K562 (cell line): ENCODE data around the gene ZNF267. TPM values are rescaled to one million over a fixed set of nuclear protein-coding genes. Genes with fewer than 3 reads are reported as not detected.

Experiments used
- CTCF ChIP-seq, 3 experiments: IDR thresholded peaks in 2 of 3; conservative IDR thresholded peaks in 1 of 3; 2 replicates each; pipeline ENCODE4 v1.5.1; 2011 to 2012; ENCODE audit warnings: low read length in 3 of 3, mild to moderate bottlenecking in 3 of 3, control low read depth in 2 of 3, improper control_type of control experiment in 1 of 3, inconsistent platforms in 1 of 3, low read depth in 1 of 3, mixed read lengths in 1 of 3, moderate library complexity in 1 of 3; ENCODE audit not compliant: insufficient read depth in 2 of 3
- HMG20B ChIP-seq: fragments of 250-450 bp; sonication (Bioruptor Pico); IDR thresholded peaks from 2 replicates; pipeline ENCODE4 v1.5.0; 2021; ENCODE audit warnings: mild to moderate bottlenecking
- NR2C2 ChIP-seq, 2 experiments: fragments of 200-800 bp in 1 of 2; sonication (Bioruptor generic) in 1 of 2; sonication (generic) in 1 of 2; formaldehyde crosslinking in 1 of 2; IDR thresholded peaks; 2 replicates each; pipeline versions ENCODE4 v1.6.1 to v1.8.0; 2016 to 2022; ENCODE audit warnings: mild to moderate bottlenecking in 1 of 2, missing compliant biosample characterization in 1 of 2, missing genetic modification characterization in 1 of 2, missing genetic modification reagents in 1 of 2
- RAD21 ChIP-seq, 2 experiments: fragments of 250-450 bp in 1 of 2; fragments of 450-650 bp in 1 of 2; sonication (Bioruptor Pico) in 1 of 2; formaldehyde crosslinking in 1 of 2; IDR thresholded peaks in 1 of 2; conservative IDR thresholded peaks in 1 of 2; 2 replicates each; pipeline versions ENCODE4 v1.4.0 to v1.8.0; 2020 to 2022; ENCODE audit warnings: mild to moderate bottlenecking in 2 of 2, moderate library complexity in 1 of 2
- SLC30A9 ChIP-seq: fragments of 250-450 bp; sonication (Bioruptor Pico); IDR thresholded peaks from 2 replicates; pipeline ENCODE4 v1.8.0; 2022; ENCODE audit warnings: mild to moderate bottlenecking, moderate library complexity
- SMC3 ChIP-seq: conservative IDR thresholded peaks from 2 replicates; pipeline ENCODE4 v1.6.1; 2011; ENCODE audit warnings: low read depth, low read length, improper control_type of control experiment; ENCODE audit not compliant: insufficient read depth
- SP2 ChIP-seq: IDR thresholded peaks from 2 replicates; pipeline ENCODE4 v1.6.1; 2011; ENCODE audit warnings: mild to moderate bottlenecking, low read depth, low read length, moderate library complexity; ENCODE audit not compliant: poor library complexity, severe bottlenecking; ENCODE audit errors: extremely low read depth
- ZNF584 ChIP-seq: fragments of 200-800 bp; sonication (Bioruptor generic); IDR thresholded peaks from 2 replicates; pipeline ENCODE4 v1.6.1; 2016; ENCODE audit warnings: low read depth, mild to moderate bottlenecking, missing genetic modification characterization, missing compliant biosample characterization
- ZNF699 ChIP-seq: fragments of 250-450 bp; sonication (Bioruptor Pico); IDR thresholded peaks from 2 replicates; pipeline ENCODE4 v1.8.0; 2021; ENCODE audit warnings: mild to moderate bottlenecking, moderate library complexity; ENCODE audit not compliant: insufficient replicate concordance
- polyA plus RNA-seq, 8 experiments: library from polyadenylated mRNA; depleted of rRNA in 4 of 8; stranded (reverse) in 5 of 8; unstranded in 3 of 8; fragments of >200 nt; fragmentation: Nextera tagmentation in 2 of 8; fragmentation: Illumina TruSeq in 1 of 8; extraction: Ambion mirVana in 2 of 8; extraction: Trizol in 1 of 8; gene quantifications; 2 replicates each; pipeline versions ENCODE4 v1.2.1 to v1.2.3, GENCODE V29; 2011 to 2014; ENCODE audit warnings: inconsistent platforms in 1 of 8, missing spikeins in 1 of 8
- total RNA-seq, 7 experiments: library from RNA; depleted of rRNA in 6 of 7; stranded (reverse); fragments of >200 nt in 6 of 7; fragmentation: Illumina TruSeq in 2 of 7; extraction: Trizol in 2 of 7; gene quantifications; 2 replicates each; pipeline versions ENCODE4 v1.2.1 to v1.2.3, GENCODE V29; 2011 to 2021; ENCODE audit warnings: low replicate concordance in 1 of 7

Gene ZNF267
- total and polyA plus RNA-seq, 9 of the 15 experiments (the other 6 are each of a cell fraction or from before 2014, with no cell fraction given) = 14.6 to 38.8 (median 21.5) TPM

- no peak for TF ChIP-seq ZNF699 (CRISPR knock-in tag)
- peak; percentile 53 for TF ChIP-seq SMC3
- TF ChIP-seq ZNF584 (CRISPR knock-in tag) = no peak
- TF ChIP-seq RAD21 (CRISPR knock-in tag; conservative IDR thresholded peaks at IDR 0.05 in 1 of 2, IDR thresholded peaks at IDR 0.05 in 1 of 2) = peak; percentile 67 to 73
- peak; percentile 69 to 77 (median 75) for TF ChIP-seq CTCF (IDR thresholded peaks at IDR 0.05 in 2 of 3, conservative IDR thresholded peaks at IDR 0.05 in 1 of 3; ENCODE audit: insufficient read depth in 2 of 3, low read depth in 1 of 3, low read length in 3 of 3)
- no peak for TF ChIP-seq SLC30A9
- TF ChIP-seq NR2C2 (CRISPR knock-in tag; IDR thresholded peaks at IDR 0.05) = no peak
- no peak for TF ChIP-seq NR2C2 (tag; IDR thresholded peaks at IDR 0.05)
- no peak for TF ChIP-seq SP2
- TF ChIP-seq HMG20B (CRISPR knock-in tag) = no peak
Observed at GRCh38 chr16:31868691-31869167, 4.9 kb upstream of the ZNF267 start (continued).
